Suprapubic skin (tissue), 3 donors: ENCODE measurements around the gene PTPRD.

Source experiments
- CTCF ChIP-seq, 2 donors: fragments of 200-600 bp in 1 of 2; fragments of 450-650 bp in 1 of 2; sonication (generic) in 1 of 2; IDR thresholded peaks; one replicate each; pipeline ENCODE4 v1.5.1; 2016 to 2019; ENCODE audit warnings: antibody characterized with exemption in 2 of 2, mild to moderate bottlenecking in 1 of 2, moderate library complexity in 1 of 2
- EP300 ChIP-seq: sonication (generic); formaldehyde crosslinking; IDR thresholded peaks from one replicate; pipeline ENCODE4 v1.6.1; 2017; ENCODE audit warnings: antibody characterized with exemption
- POLR2A ChIP-seq, 2 donors: fragments of 450-650 bp; IDR thresholded peaks; one replicate each; pipeline ENCODE4 v1.6.1; 2017; ENCODE audit warnings: antibody characterized with exemption in 2 of 2, mild to moderate bottlenecking in 2 of 2, moderate library complexity in 2 of 2

GRCh38 chr9:9389904-9390303 lies 1222.9 kb downstream of the PTPRD start:
- TF ChIP-seq CTCF (IDR thresholded peaks at IDR 0.05), result no peak
- TF ChIP-seq EP300, result no peak
- TF ChIP-seq POLR2A (IDR thresholded peaks at IDR 0.05), result no peak
